HG03097 (cell line): ENCODE results near the gene CEP70.

Source experiments
- ATAC-seq: cut with Tn5 transposase; IDR thresholded peaks from one replicate; pipeline ENCODE4 v1.9.1; 2021; ENCODE audit not compliant: unreplicated experiment, low FRiP score

Gene CEP70

GRCh38 chr3:138472141-138472825 is 121.8 kb downstream of the CEP70 start:
- no peak for ATAC-seq

- no peak for ATAC-seq
Measured at GRCh38 chr3:138471481-138471880, 122.6 kb downstream of the CEP70 start.

GRCh38 chr3:138470687-138471086 is 123.4 kb downstream of the CEP70 start:
- ATAC-seq, result no peak

GRCh38 chr3:138469874-138470273 is 124.2 kb downstream of the CEP70 start:
- no peak for ATAC-seq

- ATAC-seq, result no peak
Measured at GRCh38 chr3:138468886-138469285, 125.2 kb downstream of the CEP70 start.

- ATAC-seq, result no peak
Measured at GRCh38 chr3:138468451-138468850, 125.6 kb downstream of the CEP70 start.

GRCh38 chr3:138467931-138468330 is 126.1 kb downstream of the CEP70 start:
- ATAC-seq, result no peak

GRCh38 chr3:138465925-138466324 is 128.1 kb downstream of the CEP70 start:
- no peak for ATAC-seq

GRCh38 chr3:138465451-138465850 is 128.6 kb downstream of the CEP70 start:
- ATAC-seq, result no peak

GRCh38 chr3:138464491-138464860 is 129.6 kb downstream of the CEP70 start:
- no peak for ATAC-seq

GRCh38 chr3:138463724-138464490 is 130.2 kb downstream of the CEP70 start:
- no peak for ATAC-seq

- no peak for ATAC-seq
Measured at GRCh38 chr3:138461896-138462295, 132.2 kb downstream of the CEP70 start.

- no peak for ATAC-seq
Measured at GRCh38 chr3:138461246-138461645, 132.8 kb downstream of the CEP70 start.

- ATAC-seq, result no peak
Measured at GRCh38 chr3:138460536-138461205, 133.4 kb downstream of the CEP70 start.

GRCh38 chr3:138459619-138460535 is 134.2 kb downstream of the CEP70 start:
- no peak for ATAC-seq

- no peak for ATAC-seq
Measured at GRCh38 chr3:138458774-138459499, 135.1 kb downstream of the CEP70 start.

- no peak for ATAC-seq
Measured at GRCh38 chr3:138457863-138458735, 136.0 kb downstream of the CEP70 start.

GRCh38 chr3:138456961-138457862 is 136.8 kb downstream of the CEP70 start:
- ATAC-seq, result no peak
